NCI-H1092 treated with DMSO at 0.1 percent for 48 hours (cell line): ENCODE measurements around the gene ADAMTS17.

ENCODE experiments used
- DNase-seq: peaks from one replicate; lab custom pipeline; 2025; lab: John Stamatoyannopoulos, UW

ADAMTS17 gene

GRCh38 chr15:100174159-100174903, 167.4 kb downstream of the ADAMTS17 start:
- no peak for DNase-seq

DNA sequence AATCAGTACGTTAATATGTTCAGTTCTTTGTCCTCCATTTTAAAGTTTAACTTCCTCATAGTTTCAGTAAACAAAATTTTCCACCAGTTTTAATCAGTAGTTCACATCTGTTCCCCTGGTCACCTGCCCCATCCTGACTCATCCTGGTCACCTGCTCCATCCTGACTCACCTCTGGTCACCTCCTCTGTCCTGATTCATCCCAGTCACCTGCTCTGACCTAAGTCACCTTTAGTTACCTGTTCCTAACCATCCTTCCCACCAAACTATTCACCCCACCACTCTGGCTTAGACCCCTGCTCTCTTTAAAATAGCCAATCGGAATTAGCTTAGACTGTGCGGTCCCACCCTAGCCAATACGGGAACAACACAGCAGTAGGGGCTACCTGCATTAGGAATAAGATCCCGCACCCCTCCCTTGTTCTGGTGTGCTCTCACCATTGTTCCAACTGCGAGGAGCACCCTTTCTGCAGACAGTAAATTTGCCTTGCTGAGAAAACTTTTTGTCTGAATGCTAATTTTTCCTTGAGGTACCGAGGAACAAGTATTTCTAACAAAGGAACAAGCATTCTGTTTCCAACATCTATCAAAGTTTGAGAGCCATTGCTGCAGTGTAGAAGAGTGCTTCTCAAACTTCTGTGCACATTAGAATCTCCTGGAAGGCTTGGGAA, 169.3 kb downstream of the ADAMTS17 start:
- DNase-seq = no peak

GRCh38 chr15:100171411-100171810, 170.4 kb downstream of the ADAMTS17 start:
- no peak for DNase-seq

- DNase-seq = no peak
These were observed 171.2 kb downstream of the ADAMTS17 start for GRCh38 chr15:100170291-100171210.

DNA sequence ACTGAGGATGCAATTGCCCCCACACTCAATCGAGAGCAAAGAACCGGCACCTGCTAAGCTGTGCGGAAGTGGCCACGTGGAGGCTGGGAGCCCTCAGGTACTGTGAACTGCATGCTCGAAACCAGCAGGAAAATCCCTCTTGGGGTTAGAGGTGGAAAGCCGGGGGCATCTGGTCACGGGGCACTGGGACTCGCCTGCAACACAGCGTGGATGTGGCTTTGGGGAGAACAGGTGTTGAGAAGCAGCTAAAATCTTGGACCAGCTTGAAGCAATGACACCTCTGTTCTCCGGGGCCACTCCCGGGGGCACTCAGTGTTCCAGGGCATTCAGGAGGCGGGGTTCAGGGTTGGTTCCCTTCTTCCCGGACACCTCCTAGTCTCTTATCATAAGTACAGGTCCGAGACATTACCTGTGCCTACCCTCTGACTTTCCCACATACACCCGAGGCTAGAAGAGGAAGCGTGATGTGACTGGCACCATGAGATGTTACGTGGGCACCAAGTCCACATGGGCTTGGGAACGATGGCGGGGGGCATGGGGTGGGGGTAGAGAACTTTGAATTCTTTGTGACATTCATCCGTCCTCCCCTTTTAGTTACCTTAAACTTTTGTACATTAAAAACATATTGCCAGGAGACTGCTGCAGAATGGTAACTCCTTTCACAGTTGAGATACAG, 172.0 kb downstream of the ADAMTS17 start:
- DNase-seq = no peak

- no peak for DNase-seq
These were observed 173.0 kb downstream of the ADAMTS17 start for GRCh38 chr15:100168787-100169186.

DNA sequence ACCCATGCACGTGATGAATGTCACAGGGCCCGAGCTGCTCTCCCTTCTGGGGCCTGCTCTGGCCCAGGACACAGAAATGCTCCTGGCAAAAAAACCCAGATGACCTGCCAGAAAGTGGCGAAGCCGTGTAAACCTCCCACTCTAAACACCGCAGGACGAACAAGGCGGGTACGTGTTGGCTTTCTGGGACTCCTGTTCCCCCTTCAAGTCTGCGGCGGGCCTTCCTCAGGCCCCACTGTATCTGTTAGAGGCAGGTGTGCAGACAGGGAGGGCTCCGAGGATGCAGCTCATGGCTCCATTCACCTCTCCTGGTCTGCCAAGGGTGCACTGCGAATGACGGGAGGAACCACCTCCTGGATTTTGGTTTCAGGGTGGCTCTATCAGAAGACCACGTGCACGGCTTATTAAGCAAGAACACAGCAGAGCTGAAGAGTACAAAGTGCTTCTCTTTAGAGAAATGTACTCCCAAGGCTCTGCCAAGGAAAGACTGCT, 173.8 kb downstream of the ADAMTS17 start:
- no peak for DNase-seq

DNA sequence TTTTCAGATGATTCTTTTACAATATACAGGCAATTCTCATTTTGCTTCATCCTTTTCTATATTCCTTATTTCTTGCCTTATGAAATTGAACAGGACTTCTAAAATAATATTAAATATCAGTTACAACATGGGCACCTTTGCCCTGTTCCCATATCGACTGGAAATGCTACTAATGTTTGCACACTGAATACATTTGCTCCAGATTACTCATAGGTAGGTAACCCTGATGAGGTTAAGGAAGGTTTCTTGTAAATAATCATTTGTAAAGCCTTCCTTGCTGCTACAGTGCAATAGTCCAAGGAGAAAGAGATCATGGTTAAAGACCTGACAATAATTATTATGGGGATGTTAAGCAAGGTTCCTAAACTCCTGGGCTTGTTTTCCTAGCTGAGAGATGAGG, 175.5 kb downstream of the ADAMTS17 start:
- no peak for DNase-seq

DNA sequence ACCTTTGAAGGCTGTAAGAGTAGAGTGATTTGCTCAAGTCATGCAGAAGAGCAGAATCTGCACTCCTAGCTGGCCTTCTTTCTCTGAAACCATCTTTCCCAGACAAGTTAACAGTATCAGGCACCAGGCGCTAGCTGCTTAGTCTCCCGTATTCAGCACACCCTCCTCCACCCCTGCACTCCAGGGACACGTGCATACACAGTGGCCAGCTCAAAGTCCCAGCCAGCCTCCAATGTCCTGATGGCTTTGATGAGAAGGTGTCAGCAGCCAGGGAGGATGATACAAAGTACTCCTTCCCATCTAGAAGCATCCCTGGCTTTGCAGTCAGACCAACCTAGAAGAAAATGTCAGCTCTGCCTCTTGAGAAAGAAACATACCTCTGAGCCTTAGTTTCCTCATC, 177.8 kb downstream of the ADAMTS17 start:
- DNase-seq = no peak

DNA sequence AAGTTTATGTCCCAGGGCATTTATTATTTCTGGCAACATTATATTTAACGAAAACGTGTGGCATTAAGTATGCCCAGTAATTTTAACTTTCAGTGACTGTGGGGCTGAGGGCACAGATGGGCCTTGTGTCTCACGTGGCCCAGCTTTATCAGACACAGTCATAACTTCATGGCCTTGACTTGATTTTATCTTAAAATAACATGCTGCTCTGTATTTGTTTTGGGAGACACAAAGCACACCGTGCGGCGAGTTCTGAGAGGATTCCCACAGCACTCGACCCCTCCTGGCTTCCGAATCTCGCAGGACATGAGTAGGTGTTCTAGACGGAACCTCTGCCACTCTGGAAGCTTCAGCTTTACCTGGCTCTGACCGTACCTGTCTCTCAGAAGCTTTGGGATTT, 180.8 kb downstream of the ADAMTS17 start:
- no peak for DNase-seq

DNA sequence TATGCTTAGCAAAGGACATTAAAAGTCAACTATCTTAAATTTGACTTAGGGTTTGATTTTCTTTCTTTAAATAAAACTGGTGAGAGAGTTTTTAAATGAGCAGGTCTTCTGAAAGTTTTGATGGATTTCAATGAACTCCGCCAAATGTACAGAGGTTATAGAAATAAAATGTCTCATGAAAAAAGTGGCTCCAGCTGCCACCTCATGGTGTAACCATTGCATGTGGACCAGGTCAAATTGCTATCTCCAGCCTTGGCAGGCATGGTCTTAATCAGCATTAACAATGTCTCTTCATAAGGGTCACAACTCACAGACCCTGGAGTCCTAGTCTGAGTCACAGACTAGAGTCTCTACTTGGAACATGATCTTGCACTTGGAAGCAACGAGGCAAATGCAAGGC, 182.3 kb downstream of the ADAMTS17 start:
- no peak for DNase-seq

DNA sequence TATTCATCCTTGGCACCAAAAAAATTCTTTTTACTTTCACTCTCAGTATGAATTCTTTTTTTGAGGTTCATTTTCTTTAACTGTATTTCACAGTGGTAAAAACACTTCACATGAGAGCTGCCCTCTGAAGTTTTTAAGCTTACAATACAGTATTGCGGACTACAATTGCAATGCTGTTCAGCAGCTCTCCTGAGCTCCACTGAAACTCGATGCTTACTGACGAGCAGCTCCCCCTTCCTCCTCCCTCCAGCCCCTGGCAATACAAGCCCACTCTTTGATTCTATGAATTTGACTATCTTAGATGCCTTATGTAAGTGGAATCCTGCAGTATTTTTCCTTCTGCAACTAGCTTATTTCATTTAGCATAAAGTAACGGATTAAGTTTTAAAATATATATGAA, 183.4 kb downstream of the ADAMTS17 start:
- DNase-seq = no peak

DNA sequence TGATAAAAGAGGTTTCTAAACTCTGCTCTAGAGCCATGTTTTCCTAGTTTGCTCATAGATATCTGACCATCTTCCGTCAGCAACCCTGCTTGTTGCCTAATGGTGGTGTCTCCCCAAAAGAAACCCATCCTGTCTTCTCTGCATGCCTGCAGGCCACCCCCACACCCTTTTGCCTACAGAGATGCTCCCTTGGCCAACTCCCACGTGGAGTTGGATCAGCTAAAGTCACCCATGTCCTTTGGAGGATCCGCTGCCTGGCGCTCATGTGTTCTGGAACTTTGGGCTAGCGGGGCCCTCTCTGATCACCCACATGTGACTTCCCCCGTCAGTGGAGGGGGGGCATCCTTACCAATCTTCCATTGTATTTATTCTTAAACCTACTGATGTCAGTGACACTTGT, 185.6 kb downstream of the ADAMTS17 start:
- no peak for DNase-seq

DNA sequence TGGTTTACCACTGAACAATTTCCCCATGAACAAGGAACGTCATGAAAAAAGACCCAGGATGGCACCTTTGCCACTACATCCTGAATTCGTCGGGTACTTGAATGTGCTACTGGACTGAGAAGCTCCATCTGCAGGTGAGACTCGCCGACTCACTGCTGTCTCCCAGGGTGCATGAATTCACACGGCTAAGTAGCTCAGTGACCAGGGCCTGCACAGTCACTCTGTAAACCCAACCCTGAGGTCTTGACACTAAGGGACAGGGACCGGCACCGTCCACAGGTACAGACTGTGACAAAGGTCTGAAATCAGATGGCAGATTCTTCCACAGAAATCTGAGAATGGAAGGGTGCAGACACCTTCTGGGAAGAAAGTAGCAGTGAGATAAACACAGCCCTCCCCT, 187.4 kb downstream of the ADAMTS17 start:
- DNase-seq = no peak

DNA sequence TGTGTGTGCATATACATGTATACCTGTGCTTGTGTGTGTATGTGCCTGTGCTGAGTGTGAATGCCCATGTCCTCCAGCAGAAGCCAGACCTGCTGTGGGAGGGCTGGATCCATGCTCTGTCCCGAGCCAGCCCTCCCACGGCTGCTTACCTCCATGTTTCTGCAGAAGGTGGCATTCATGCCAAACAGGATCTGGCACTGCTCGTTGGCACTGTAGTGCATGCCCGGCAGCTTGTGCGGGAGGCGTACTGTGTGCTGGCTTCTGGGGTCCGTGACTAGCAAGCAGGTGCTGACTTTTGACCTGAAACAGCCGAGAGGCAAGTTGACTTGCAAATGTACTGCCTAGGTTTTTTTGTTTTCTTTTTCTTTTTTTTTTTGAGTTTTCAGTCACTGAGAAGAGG, 189.3 kb downstream of the ADAMTS17 start:
- DNase-seq = no peak

- no peak for DNase-seq
These were observed 190.9 kb downstream of the ADAMTS17 start for GRCh38 chr15:100150906-100151305.

- DNase-seq = no peak
These were observed 193.9 kb downstream of the ADAMTS17 start for GRCh38 chr15:100147828-100148227.

DNA sequence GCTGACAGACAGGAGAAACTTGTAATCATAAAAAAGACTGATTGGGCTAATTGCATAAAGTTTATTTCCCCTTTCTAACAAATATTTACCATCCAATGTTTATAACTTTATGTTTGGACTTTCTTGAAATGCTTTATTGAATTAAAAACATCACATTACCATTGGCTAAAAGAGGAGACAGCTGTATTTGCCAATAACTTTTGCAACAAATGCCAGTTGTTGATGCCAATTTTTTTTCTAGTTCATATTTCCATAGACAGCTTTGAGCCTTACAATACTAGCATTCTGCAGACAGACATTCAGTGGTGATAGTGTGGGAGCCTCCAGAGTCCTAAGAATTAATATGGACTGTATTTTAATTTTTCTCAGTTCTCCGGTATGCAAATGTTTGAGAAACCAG, 198.4 kb downstream of the ADAMTS17 start:
- no peak for DNase-seq

DNA sequence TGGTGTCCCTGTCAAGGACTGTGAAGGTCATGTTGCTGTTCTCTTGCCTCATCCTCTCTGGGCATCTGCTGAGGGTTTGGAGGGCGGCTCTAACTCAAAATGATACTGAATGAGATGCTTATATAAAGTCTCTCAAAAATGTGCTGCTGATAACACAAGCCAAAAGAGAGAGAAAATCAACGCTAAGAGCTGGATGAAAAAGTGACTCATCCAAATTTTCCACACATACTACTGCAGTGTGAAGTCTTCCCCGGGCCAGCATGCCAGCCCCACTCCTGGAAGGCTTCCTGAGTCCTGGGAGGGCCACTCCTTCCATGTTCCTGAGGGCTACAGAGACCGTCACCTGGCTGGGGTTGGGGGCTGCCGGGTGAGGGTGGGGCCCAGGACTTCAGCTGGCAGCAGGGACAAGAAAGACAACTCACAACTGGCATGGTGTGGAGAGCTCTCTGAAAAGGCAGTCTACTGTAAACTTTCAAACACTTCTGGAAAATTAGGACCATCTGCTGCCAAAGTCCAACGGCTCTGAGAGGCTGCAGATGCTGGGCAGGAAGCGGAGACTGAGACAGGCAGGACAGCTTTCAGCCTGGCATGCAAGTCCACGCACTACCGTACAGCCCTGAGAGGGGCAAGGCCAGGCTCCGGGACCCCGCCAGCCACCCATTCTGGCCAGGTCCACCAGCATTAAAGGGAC, 200.3 kb downstream of the ADAMTS17 start:
- DNase-seq = no peak

DNA sequence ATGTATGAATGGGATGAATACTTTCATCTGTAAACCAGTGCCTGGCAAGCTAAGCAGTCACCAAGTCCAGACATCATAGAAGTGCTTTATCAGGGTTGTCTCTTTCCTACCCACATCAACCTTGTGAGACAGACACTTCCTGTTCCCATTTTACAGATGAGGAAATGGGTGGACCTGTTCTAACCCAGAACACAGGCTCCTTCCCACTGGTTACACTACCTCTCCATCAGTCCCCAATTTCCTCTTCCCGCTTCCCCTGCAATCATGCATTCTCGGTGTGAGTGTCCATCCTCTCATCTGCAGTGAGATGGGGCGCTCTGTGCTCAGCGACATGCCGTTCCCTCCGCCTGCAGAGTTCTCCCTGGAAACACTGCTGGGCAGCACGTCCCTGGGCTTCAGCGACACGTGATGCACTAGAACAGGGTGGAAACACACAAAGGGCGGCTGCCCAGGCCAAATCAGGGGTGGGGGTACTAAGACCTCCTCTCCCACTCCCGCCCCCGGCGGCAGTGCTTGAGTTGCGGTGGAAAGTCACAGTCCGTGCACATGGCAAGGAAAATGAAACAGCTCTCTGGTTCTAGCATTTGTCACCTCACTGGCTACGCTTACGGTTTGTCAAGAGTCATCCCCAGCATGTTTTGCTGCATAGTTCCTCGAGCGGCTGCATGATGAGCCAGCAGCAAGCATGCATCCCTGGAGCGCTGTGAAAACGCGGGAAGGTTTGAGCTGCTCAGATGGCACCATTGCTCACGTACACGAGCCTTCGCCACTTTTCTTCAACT, 201.1 kb downstream of the ADAMTS17 start:
- no peak for DNase-seq

GRCh38 chr15:100134586-100134985, 207.2 kb downstream of the ADAMTS17 start:
- no peak for DNase-seq
